ENCODE measurements around the gene SSH3.

DNA sequence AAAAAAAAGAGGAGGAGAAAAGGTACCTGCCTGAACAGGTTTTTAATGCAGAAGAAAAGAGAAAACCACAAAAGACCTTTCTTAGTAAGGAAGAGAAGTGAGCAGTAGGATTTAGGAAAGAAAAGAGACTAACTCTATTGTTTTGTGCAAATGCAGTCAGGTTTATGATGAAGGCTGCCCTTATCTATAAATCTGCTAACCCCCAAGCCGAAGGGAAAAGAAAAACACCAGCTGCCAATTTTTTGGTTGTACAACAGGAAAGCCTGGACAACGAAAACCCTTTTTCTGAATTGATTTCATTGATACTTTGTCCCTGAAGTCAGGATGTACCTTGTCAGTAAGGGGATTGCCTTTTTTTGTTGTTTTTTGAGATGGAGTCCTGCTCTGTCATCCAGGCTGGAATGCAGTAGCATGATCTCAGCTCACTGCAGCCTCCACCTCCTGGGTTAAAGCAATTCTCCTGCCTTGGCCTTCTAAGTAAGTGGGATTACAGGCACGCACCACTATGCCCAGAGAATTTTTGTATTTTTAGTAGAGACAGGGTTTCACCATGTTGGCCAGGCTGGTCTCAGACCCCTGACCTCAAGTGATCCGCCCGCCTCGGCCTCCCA, 28.9 kb downstream of the SSH3 start:
- TF ChIP-seq, protein P1, sequence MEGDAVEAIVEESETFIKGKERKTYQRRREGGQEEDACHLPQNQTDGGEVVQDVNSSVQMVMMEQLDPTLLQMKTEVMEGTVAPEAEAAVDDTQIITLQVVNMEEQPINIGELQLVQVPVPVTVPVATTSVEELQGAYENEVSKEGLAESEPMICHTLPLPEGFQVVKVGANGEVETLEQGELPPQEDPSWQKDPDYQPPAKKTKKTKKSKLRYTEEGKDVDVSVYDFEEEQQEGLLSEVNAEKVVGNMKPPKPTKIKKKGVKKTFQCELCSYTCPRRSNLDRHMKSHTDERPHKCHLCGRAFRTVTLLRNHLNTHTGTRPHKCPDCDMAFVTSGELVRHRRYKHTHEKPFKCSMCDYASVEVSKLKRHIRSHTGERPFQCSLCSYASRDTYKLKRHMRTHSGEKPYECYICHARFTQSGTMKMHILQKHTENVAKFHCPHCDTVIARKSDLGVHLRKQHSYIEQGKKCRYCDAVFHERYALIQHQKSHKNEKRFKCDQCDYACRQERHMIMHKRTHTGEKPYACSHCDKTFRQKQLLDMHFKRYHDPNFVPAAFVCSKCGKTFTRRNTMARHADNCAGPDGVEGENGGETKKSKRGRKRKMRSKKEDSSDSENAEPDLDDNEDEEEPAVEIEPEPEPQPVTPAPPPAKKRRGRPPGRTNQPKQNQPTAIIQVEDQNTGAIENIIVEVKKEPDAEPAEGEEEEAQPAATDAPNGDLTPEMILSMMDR (IDR thresholded peaks at IDR 0.05; ENCODE audit: insufficient read depth, low read depth, low read length) = no peak
- TF ChIP-seq EZH2 (IDR thresholded peaks at IDR 0.05; ENCODE audit: insufficient read depth, low read length) = no peak
